HG03521 (cell line): ENCODE measurements around the gene AACS.

Source experiments
- ATAC-seq: cut with Tn5 transposase; IDR thresholded peaks from one replicate; pipeline ENCODE4 v1.9.1; 2021; ENCODE audit warnings: mild to moderate bottlenecking, moderate library complexity; ENCODE audit not compliant: unreplicated experiment

The AACS gene

DNA sequence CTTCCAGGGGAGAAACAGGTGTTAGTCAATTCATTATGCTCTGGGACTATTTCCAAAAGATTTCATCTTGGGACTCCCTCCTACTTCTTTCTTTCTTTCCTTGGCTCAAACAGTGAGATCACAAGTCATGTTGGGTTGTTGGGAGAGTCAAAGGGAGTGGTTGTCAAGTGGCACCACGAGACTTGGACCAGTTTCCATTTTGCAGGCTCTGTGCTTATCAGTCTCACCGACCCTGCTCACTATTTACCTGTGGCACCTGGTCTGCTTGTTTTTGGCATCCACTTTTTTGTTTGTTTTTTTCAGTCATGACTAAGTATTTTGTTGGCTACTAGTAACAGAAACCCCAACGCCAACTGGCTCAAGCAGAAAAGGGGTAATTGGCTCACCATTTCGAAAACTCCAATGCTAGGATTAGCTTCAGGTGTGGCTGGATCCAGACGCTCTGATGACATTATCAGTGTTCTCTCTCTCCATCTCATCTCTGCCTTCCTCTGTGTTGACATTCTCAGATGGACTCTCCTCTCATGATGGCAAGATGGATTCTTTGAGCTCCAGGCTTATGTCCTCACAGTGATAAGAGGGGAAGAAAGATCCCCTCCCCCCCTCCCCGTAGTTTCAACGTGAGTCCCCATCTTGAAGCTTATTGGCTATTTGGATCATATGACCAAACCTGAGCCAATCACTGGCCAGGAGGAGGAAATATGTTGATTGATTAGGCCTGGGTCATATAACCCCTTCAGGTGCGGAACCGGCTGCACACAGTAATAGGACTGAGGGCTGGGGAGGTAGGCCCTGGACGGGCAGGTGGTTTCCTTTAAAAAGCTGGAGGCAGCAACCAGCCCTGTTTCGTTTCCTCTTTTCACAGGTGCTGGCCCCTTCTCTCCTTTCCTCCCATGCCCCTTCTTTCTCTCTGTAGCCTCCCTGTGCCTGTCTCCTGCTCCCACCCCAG, 84.2 kb downstream of the AACS start:
- ATAC-seq, result peak; percentile 96

GRCh38 chr12:125151284-125151683, 86.0 kb downstream of the AACS start:
- ATAC-seq, result no peak

DNA sequence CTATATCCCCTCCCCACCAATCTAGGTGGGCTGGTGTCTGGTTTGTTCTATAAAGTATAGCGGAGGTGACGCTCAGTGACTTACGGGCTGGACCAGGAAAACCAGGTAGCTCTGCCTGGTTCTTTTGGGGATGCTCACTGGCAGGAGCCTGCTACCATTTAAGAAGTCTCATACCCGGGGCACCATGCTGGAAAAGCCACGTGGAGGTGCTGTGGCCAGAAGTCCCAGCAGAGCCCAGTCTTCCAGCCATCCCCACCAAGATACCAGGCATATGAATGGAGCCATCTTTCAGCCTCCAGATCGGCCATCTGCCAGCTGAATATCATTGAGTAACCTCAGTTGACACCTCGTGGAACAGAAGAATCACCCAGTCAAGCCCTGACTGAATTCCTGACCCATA, 87.2 kb downstream of the AACS start:
- no peak for ATAC-seq

GRCh38 chr12:125155366-125155765, 90.1 kb downstream of the AACS start:
- no peak for ATAC-seq

DNA sequence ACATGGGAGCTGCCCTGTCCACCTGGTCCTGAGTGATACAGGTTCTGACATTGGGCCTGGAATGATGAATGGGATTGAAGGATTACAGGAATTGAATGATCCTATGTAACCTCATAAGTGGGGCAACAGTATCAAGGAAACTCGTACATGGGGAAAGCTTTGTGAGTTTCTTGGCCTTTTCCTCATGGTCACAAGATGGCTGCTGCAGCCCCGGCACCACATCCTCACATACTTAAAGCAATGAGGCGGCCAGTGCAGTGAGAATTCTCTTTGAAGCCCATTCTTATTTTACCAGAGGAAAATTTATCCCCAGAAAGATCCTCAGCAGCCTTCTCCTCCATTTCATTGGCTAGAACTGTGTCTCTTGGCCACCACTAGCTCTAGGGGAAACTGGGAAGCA, 91.9 kb downstream of the AACS start:
- ATAC-seq, result no peak

DNA sequence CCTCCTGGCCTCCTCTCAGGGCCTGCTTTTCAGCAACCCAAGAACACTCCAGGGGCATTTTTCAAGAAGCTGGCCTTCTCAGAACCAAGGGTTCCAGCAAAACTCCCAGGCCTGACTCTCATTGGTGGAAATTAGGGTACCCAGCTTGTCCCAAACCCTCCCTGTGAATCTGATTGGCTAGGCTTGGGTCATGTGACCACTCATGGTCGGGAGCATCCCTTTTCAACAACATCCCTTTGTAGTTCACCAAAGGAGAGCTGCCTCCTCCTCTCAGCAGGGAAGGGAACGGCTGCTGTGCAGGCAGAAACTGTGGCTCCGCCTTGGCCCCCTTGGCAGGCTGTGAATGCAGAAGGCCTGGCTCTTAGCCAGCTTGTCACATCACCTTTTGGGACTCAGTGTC, 94.5 kb downstream of the AACS start:
- ATAC-seq, result no peak

- ATAC-seq, result no peak
These were observed 95.2 kb downstream of the AACS start for GRCh38 chr12:125160281-125160955.

DNA sequence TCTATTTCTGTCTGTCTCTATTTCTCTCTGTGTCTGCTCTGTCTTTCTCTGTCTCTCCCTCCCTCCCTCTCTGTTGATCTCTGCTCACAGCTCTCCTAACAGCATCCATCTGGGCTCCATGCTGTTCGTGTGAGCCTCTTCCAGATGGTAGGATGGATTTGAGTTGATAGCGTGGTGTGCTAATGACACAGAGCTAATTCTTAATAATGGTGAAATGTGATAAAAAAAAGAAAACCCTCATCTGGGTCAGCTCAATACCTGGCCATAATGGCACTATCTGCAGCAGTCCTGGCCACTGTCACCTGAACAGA, 96.4 kb downstream of the AACS start:
- no peak for ATAC-seq

GRCh38 chr12:125162489-125163028, 97.3 kb downstream of the AACS start:
- no peak for ATAC-seq

DNA sequence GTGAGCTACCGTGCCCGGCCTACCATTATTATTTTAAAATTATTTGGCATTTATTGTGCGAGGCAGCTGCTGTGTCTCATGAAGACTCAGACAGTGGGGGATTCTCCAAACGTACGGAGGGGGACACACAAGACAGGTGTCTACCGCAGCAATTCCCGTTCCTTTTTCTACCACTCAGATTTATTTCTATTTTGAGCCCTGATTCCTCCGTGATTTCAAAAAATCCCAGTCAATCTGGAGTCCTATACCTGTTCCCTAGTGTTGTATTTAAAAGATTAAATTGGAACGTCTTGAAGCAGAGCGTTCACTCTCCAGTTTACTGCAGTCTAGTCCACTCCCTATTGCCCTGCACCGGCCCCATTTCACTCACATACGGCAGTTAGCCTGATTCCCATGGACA, 97.9 kb downstream of the AACS start:
- no peak for ATAC-seq

- ATAC-seq, result no peak
These were observed 99.3 kb downstream of the AACS start for GRCh38 chr12:125164541-125164940.

DNA sequence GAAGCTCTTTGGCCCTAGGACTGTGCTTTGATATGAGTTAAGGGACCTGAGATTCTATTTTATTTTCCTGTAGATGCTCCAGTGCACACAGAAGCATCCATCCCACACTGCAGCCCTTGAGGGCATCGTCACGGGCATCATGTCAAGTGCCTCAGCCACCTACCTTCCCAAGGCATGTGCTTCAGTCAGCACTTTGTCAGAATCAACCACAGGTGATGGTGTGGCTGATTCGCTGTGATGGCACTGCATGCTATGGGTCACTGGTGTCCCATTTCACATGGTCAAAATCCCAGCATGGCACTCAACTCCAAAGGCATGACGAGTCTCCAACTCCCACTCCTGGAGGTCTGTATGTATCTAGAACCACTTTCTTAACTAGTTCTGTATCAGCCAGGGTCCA, 100.8 kb downstream of the AACS start:
- no peak for ATAC-seq

DNA sequence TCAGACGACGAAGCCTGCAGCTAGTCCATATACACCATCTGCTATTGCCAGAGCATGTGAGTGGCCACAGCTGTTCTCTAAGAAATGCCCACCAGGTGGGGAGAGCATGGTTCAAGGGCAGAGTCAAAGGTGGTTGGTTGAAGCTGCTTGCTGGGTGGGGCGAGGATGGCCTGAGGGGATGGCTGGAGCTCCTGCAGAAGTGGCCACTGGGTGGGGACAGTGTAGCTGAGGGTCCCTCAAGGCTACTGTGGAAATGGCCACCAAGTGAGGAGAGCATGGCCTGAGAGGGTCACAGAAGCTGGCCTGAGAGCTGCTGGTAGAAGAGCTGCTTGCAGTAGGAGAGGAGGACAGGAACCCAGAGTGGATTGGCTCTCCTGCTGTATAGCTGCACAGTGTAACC, 102.4 kb downstream of the AACS start:
- no peak for ATAC-seq

GRCh38 chr12:125169451-125169850, 104.2 kb downstream of the AACS start:
- no peak for ATAC-seq

GRCh38 chr12:125169870-125170269, 104.6 kb downstream of the AACS start:
- ATAC-seq, result no peak

DNA sequence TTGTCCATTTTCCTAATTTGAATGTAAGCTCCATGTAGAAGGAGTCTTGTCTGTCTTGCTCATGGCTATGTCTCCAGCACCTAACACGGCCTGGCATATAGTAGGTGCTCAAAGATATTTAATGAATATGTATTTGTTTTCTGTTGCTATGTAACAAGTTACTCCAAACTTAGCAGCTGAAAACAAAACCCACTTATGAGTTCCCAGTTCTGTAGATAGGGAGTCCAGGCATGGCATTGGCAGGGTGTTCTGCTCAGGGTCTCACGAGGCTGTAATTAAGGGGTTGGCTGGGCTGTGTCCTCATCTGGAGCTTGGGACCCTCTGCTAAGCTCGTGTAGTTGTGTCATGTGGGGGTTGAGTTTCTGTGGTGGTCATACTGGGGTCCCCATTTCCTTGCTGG, 106.0 kb downstream of the AACS start:
- no peak for ATAC-seq

DNA sequence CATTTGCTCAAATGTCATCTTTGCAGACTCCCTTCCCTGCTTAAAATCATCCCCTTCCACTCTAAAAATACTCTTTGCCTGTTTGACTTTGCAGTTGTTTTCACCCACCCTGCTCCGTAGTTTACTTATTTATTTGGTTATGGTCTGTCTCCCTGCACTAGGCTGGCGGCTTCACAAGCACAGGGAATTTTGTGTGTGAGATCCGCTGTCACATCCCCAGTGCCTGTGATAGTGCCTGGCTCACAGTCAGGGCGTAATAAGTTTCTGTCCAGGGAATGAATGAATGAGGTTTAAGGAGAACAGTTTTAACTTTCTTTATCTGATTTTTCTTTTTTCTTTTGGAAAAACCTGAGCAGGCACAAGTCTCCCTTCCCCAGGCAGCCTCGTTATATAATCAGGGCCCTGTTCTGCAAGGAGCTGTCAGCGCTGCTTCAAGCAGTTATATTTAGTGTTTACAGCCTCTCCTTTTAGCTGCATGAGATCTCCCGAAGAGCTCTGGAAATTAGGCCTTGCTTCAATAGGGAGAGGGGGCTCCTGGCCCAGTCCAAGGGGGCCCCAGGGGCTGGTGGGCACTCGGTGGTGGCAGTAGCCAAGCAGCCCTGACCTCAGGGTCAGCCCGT, 107.1 kb downstream of the AACS start:
- ATAC-seq, result no peak

DNA sequence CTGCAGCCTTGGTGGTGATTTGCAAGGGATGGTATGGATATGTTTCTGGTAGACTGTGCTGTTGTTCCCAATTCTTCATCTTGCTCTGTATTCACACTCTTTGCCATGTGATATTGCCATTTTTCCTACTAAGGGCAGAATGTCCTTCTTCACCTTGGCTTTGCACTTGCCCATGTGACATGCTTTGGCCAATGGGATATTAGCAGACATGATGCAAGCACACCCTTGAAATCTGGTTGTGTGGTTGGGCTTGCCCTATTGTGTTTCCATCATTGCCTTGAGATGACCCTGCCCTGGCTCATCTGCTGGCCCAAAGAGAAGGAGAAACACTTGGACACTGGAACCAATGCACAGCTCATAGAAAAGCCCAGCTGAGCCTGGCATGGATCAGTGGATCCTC, 110.3 kb downstream of the AACS start:
- ATAC-seq, result no peak

GRCh38 chr12:125178222-125178621, 113.0 kb downstream of the AACS start:
- no peak for ATAC-seq

DNA sequence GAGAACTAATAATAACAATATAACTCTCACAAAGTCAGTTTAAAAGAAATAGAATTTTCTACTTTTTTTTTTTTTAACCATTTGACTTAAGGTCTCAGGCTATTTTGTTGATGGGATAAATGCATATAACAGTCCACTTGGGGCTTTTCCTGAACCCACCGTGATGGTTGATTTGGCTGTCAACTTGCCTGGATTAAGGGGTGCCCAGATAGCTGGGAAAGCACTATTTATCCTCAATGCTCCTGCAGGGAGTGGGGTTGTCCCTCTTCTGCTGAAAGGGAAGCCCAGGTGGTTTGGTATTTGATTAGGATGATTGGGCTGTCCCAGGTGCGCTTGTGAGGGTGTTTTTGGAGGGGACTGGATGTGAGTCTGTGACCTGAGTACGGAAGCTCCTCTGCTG, 114.9 kb downstream of the AACS start:
- ATAC-seq, result no peak

GRCh38 chr12:125181107-125181506, 115.9 kb downstream of the AACS start:
- ATAC-seq, result no peak
